HFFc6 (cell line): Measurements from ENCODE around the gene MYO15B. TPM values are rescaled to one million over a fixed set of nuclear protein-coding genes. Genes with fewer than 3 reads are reported as not detected.

Source experiments
- DNase-seq: peaks from one replicate; pipeline ENCODE4 v3.0.0-alpha.2; 2018
- H3K27ac Mint-ChIP-seq: 2 replicates; pipeline ENCODE4 v1.8.0; 2020; ENCODE audit warnings: mild to moderate bottlenecking, mixed read lengths
- H3K27me3 Mint-ChIP-seq: 2 replicates; pipeline ENCODE4 v1.8.0; 2021; ENCODE audit warnings: mild to moderate bottlenecking, moderate library complexity, mixed read lengths; ENCODE audit not compliant: insufficient read depth
- H3K36me3 Mint-ChIP-seq: 2 replicates; pipeline ENCODE4 v1.8.0; 2021; ENCODE audit warnings: low read depth, mixed read lengths
- H3K4me1 Mint-ChIP-seq: 2 replicates; pipeline ENCODE4 v1.8.0; 2020; ENCODE audit warnings: low read depth, mixed read lengths
- H3K4me3 Mint-ChIP-seq: 2 replicates; pipeline ENCODE4 v1.8.0; 2020; ENCODE audit warnings: mild to moderate bottlenecking, moderate library complexity, mixed read lengths
- H3K9me3 Mint-ChIP-seq: 2 replicates; pipeline ENCODE4 v1.8.0; 2020; ENCODE audit warnings: mild to moderate bottlenecking, mixed read lengths
- total RNA-seq, 6 experiments: library from RNA; stranded (reverse); fragmentation: NEBNext Ultra II Directional; extraction: Animal tissue kit (Norgen Biotek cat#: 25700); gene quantifications; 2 replicates in 1 of 6; 3 replicates in 5 of 6; pipeline ENCODE4 v1.2.3, GENCODE V29; 2021
- TF ChIP-seq, protein P1 (sequence below): fragments of 200-600 bp; sonication (generic); IDR thresholded peaks from 2 replicates; pipeline ENCODE4 v1.5.0; 2021; ENCODE audit warnings: antibody characterized with exemption, mild to moderate bottlenecking

Gene MYO15B
- total RNA-seq, 6 experiments from 2014 or later, result 0.25 to 0.74 (median 0.41) TPM; not detected in 2

DNA sequence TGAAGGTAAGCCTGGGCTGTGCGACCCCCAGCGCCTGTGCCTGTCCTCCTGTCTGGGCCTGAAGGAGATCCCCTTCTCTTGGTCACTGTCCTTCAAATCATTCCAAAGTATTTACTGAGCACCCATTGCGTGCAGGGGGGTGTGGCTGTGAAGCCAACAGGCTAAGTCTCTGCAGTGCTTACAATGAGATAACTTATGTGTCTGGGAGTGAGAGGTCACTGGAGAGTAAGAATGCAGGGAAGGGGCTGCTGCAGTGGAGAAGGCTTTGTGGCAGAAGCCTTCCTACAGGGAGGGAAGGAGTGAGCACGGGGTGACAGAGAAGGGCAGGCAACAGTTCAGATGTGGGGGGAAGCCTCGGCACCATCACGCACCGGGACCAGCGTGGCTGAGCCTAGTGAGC is 34.5 kb downstream of the MYO15B start:
- no peak for DNase-seq
- H3K36me3 Mint-ChIP-seq, result no peaks in the 10 kb centered on the region
- no peaks in the 10 kb centered on the region for H3K9me3 Mint-ChIP-seq
- peaks cover 10% of the 10 kb centered on the region for H3K4me1 Mint-ChIP-seq
- TF ChIP-seq, protein P1, sequence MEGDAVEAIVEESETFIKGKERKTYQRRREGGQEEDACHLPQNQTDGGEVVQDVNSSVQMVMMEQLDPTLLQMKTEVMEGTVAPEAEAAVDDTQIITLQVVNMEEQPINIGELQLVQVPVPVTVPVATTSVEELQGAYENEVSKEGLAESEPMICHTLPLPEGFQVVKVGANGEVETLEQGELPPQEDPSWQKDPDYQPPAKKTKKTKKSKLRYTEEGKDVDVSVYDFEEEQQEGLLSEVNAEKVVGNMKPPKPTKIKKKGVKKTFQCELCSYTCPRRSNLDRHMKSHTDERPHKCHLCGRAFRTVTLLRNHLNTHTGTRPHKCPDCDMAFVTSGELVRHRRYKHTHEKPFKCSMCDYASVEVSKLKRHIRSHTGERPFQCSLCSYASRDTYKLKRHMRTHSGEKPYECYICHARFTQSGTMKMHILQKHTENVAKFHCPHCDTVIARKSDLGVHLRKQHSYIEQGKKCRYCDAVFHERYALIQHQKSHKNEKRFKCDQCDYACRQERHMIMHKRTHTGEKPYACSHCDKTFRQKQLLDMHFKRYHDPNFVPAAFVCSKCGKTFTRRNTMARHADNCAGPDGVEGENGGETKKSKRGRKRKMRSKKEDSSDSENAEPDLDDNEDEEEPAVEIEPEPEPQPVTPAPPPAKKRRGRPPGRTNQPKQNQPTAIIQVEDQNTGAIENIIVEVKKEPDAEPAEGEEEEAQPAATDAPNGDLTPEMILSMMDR, result no peak
- H3K4me3 Mint-ChIP-seq, result no peak overlapping the region
- H3K27ac Mint-ChIP-seq, result no peak overlapping the region
- H3K27me3 Mint-ChIP-seq, result peaks cover 11% of the 10 kb centered on the region

DNA sequence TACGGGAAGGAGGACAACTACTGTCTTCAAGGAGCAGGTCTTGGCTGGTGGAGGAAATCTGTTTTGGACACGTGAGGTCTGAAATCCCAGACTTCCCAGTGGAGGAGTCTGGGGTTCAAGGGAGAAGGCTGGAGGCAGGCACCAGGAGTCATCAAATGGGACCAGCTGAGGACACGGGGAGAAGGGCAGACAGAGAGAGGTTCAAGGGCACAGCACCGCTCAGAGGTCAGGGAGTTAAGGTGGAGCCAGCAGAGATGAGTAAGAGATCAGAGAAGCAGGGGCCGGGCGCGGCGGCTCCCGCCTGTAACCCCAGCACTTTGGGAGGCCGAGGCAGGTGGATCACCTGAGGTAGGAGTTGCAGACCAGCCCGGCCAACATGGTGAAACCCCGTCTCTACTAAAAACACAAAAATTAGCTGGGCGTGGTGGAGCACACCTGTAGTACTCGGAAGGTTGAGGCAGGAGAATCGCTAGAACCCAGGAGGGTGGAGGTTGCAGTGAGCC is 35.2 kb downstream of the MYO15B start:
- H3K36me3 Mint-ChIP-seq, result no peaks in the 10 kb centered on the region
- peaks cover 6% of the 10 kb centered on the region; the same call in 1 of the 2 replicates for H3K27me3 Mint-ChIP-seq
- DNase-seq, result no peak
- H3K9me3 Mint-ChIP-seq, result no peaks in the 10 kb centered on the region
- TF ChIP-seq, protein P1, result no peak
- H3K27ac Mint-ChIP-seq, result no peak overlapping the region
- peaks cover 10% of the 10 kb centered on the region for H3K4me1 Mint-ChIP-seq
- H3K4me3 Mint-ChIP-seq, result no peak overlapping the region

DNA sequence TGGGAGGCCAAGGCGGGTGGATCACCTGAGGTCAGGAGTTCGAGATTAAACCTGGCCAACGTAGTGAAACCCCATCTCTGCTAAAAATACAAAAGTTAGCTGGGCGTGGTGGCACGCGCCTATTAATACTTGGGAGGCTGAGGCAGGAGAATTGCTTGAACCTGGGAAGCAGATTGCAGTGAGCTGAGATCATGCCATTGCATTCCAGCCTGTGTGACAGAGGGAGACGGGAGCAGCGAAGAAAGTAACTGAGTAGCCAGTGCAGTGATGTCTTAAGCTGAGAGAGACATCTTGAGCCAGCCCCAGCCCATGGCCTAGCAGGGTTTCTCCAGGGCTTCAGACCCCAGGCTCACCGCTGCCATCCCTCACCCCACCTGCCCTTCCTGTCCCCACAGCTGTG is 35.8 kb downstream of the MYO15B start:
- H3K4me3 Mint-ChIP-seq, result no peak overlapping the region
- peaks cover 10% of the 10 kb centered on the region for H3K4me1 Mint-ChIP-seq
- TF ChIP-seq, protein P1, result no peak
- no peaks in the 10 kb centered on the region for H3K36me3 Mint-ChIP-seq
- no peaks in the 10 kb centered on the region for H3K9me3 Mint-ChIP-seq
- H3K27me3 Mint-ChIP-seq, result peaks cover 6% of the 10 kb centered on the region; the same call in 1 of the 2 replicates
- peak; percentile 32 for DNase-seq
- no peak overlapping the region for H3K27ac Mint-ChIP-seq

DNA sequence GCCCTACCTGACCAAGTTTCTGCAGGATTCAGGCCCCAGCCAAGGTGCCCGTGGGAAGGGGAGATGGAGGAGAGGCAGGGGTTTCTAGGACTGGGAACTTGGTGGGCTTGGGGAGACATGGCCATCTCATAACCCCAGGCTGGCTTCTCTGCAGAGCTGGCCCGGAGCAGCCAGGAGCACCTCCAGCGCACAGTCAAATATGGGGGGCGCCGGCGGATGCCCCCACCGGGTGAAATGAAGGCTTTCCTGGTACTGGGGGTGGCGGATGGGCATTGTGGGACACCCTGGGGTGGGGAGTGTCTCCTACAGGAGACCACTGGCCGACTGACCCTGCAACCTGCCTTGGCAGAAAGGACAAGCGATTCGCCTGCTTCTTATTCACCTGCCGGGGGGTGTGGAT is 36.4 kb downstream of the MYO15B start:
- DNase-seq, result no peak
- peaks cover 6% of the 10 kb centered on the region; the same call in 1 of the 2 replicates for H3K27me3 Mint-ChIP-seq
- TF ChIP-seq, protein P1, result no peak
- H3K36me3 Mint-ChIP-seq, result no peaks in the 10 kb centered on the region
- no peak overlapping the region for H3K27ac Mint-ChIP-seq
- no peak overlapping the region for H3K4me3 Mint-ChIP-seq
- peaks cover 10% of the 10 kb centered on the region for H3K4me1 Mint-ChIP-seq
- H3K9me3 Mint-ChIP-seq, result no peaks in the 10 kb centered on the region

DNA sequence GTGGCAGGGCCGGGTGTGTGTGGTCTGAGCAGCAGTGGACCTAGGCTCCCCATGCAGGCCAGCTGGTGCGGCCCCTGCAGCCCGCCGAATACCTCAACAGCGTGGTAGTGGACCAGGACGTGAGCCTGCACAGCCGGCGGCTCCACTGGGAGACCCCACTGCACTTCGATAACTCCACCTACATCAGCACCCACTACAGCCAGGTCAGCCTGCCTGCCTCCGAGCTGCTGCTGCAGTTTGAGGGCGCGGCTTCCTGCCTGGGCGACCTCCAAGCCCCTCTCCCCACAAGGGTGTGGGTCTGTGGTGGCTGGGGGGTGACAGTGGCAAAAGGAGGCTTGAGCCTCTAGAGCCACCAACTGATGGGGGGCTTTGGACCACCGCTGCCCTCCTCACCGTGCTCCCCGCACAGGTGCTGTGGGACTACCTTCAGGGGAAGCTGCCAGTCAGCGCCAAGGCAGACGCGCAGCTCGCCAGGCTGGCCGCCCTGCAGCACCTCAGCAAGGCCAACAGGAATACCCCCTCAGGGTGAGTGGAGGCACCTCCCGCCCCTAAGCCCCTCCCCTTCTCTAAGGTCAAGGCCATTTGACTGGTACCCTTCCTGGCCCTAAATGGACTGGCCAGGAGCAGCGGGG is 37.2 kb downstream of the MYO15B start:
- Mint-ChIP-seq H3K9me3 (no peaks in the 10 kb centered on the region), H3K36me3 (no peaks in the 10 kb centered on the region), H3K4me1 (peaks cover 10% of the 10 kb centered on the region), H3K4me3 (no peak overlapping the region), H3K27ac (no peak overlapping the region), H3K27me3 (peaks cover 6% of the 10 kb centered on the region; the same call in 1 of the 2 replicates)
- TF ChIP-seq, protein P1, result no peak
- DNase-seq, result no peak
